A549 (cell line): ENCODE measurements around the gene ARL10. TPM values are rescaled to one million over a fixed set of nuclear protein-coding genes. Genes with fewer than 3 reads are reported as not detected.

Experiments
- ATAC-seq, 2 experiments: fragments of 200-7000 bp in 1 of 2; fragments of >200 bp in 1 of 2; cut with Nextera tagmentation in 1 of 2; cut with Tn5 transposase in 1 of 2; 3 replicates each; pipeline versions ENCODE4 v1.8.0 to v1.9.1; 2018 to 2020; ENCODE audit warnings: mild to moderate bottlenecking in 1 of 2, moderate library complexity in 1 of 2
- CTCF ChIA-PET: fragments of 300-600 bp; sonication (Branson Sonifier 250); formaldehyde crosslinking; extraction: SDS; loops from one replicate; lab custom pipeline; 2021; ENCODE audit warnings: antibody characterized with exemption, inconsistent platforms; lab: Yijun Ruan, JAX
- POLR2A ChIA-PET: fragments of 350-600 bp; formaldehyde crosslinking; extraction: SDS; loops from one replicate; lab custom pipeline; 2021; ENCODE audit warnings: antibody characterized with exemption, inconsistent platforms; lab: Yijun Ruan, JAX
- DNase-seq, 2 experiments: peaks; one replicate each; pipeline versions ENCODE4 v3.0.0 to v3.0.0-alpha.2; 2011 to 2016; ENCODE audit warnings: low read depth in 1 of 2, low spot score in 1 of 2
- FAIRE-seq: peaks from 2 replicates; lab custom pipeline; 2011; peaks lifted over from hg19 to GRCh38; lab: Jason Lieb, UNC
- H3K27ac ChIP-seq, 2 experiments: fragments of >200 bp; sonication (Bioruptor Twin); formaldehyde crosslinking; 3 replicates each; pipeline ENCODE4 v1.5.1; 2016 to 2017
- H3K4me1 ChIP-seq: fragments of >200 bp; sonication (Bioruptor Twin); formaldehyde crosslinking; 3 replicates; pipeline ENCODE4 v1.6.1; 2016
- H3K4me2 ChIP-seq: fragments of >200 bp; sonication (Bioruptor Twin); formaldehyde crosslinking; 3 replicates; pipeline ENCODE4 v1.6.1; 2016
- H3K4me3 ChIP-seq: fragments of >200 bp; sonication (Bioruptor Twin); formaldehyde crosslinking; 3 replicates; pipeline ENCODE4 v1.5.1; 2016
- H3K9me3 ChIP-seq: fragments of >200 bp; sonication (Bioruptor Twin); formaldehyde crosslinking; 3 replicates; pipeline ENCODE4 v1.6.1; 2016
- BCL3 ChIP-seq: fragments of >200 bp; sonication (Bioruptor Twin); formaldehyde crosslinking; IDR thresholded peaks from 3 replicates; pipeline ENCODE4 v1.6.1; 2016
- CBX8 ChIP-seq: fragments of 200-600 bp; sonication (generic); IDR thresholded peaks from 2 replicates; pipeline ENCODE4 v1.6.1; 2016
- CHD2 ChIP-seq: fragments of 150-350 bp; IDR thresholded peaks from 2 replicates; pipeline ENCODE4 v1.6.1; 2014; ENCODE audit warnings: low read length; ENCODE audit not compliant: partially characterized antibody
- CHD4 ChIP-seq: fragments of 200-600 bp; sonication (generic); IDR thresholded peaks from 2 replicates; pipeline ENCODE4 v1.6.1; 2016; ENCODE audit warnings: antibody characterized with exemption, mild to moderate bottlenecking, borderline replicate concordance
- E2F6 ChIP-seq: IDR thresholded peaks from 2 replicates; pipeline ENCODE4 v1.6.1; 2012; ENCODE audit warnings: low read depth, borderline replicate concordance
- ELK1 ChIP-seq: fragments of 150-350 bp; IDR thresholded peaks from 2 replicates; pipeline ENCODE4 v1.6.1; 2014; ENCODE audit warnings: low read depth, mild to moderate bottlenecking, low read length
- FOSL2 ChIP-seq, 2 experiments: fragments of 450-650 bp in 1 of 2; fragments of >200 bp in 1 of 2; sonication (Bioruptor Twin) in 1 of 2; formaldehyde crosslinking; IDR thresholded peaks; 2 replicates each; pipeline versions ENCODE4 v1.5.0 to v1.6.1; 2016 to 2020; ENCODE audit warnings: mild to moderate bottlenecking in 1 of 2, moderate library complexity in 1 of 2
- FOXS1 ChIP-seq: fragments of 250-450 bp; sonication (Bioruptor Pico); IDR thresholded peaks from 2 replicates; pipeline ENCODE4 v1.5.0; 2020; ENCODE audit warnings: mild to moderate bottlenecking, moderate library complexity
- JUN ChIP-seq, 2 experiments: fragments of >200 bp; sonication (Bioruptor Twin); formaldehyde crosslinking; IDR thresholded peaks; 2 replicates in 1 of 2; 3 replicates in 1 of 2; pipeline ENCODE4 v1.6.1; 2016 to 2017
- PBX3 ChIP-seq: IDR thresholded peaks from 2 replicates; pipeline ENCODE4 v1.6.1; 2012
- POLR2A ChIP-seq: IDR thresholded peaks from 2 replicates; pipeline ENCODE4 v1.6.1; 2012; ENCODE audit warnings: mild to moderate bottlenecking, low read length
- RAD21 ChIP-seq, 2 experiments: fragments of >200 bp in 1 of 2; sonication (Bioruptor Twin) in 1 of 2; formaldehyde crosslinking in 1 of 2; IDR thresholded peaks in 1 of 2; conservative IDR thresholded peaks in 1 of 2; 2 replicates in 1 of 2; 3 replicates in 1 of 2; pipeline ENCODE4 v1.6.1; 2012 to 2018; ENCODE audit warnings: inconsistent platforms in 1 of 2
- REST ChIP-seq: fragments of 200-600 bp; sonication (generic); IDR thresholded peaks from 2 replicates; pipeline ENCODE4 v1.6.1; 2016; ENCODE audit warnings: antibody characterized with exemption, mild to moderate bottlenecking, moderate library complexity
- ZFP36 ChIP-seq: fragments of 450-650 bp; IDR thresholded peaks from 2 replicates; pipeline ENCODE4 v1.6.1; 2014; ENCODE audit warnings: borderline replicate concordance; ENCODE audit not compliant: partially characterized antibody
- WGBS: methylation state at CpG from one replicate; pipeline ENCODE4 v1.1.6; 2017; ENCODE audit errors: missing lambda C conversion rate; 5-methylcytosine and 5-hydroxymethylcytosine counted together
- polyA plus RNA-seq, 4 experiments: library from polyadenylated mRNA; depleted of rRNA in 3 of 4; stranded (reverse); fragments of >200 nt; fragmentation: RNase III in 1 of 4; extraction: RNeasy Plus Mini Kit Qiagen cat#74134 plus additional on column Dnase treatment in 1 of 4; gene quantifications; 2 replicates in 3 of 4; 3 replicates in 1 of 4; pipeline ENCODE4 v1.2.3, GENCODE V29; 2011 to 2017

ARL10 gene
- polyA plus RNA-seq, 2 of the 4 experiments (the other 2 are of a cell fraction), result 0.15 to 0.21 TPM

- peak overlapping the region; percentile 89 to 94 for H3K27ac ChIP-seq
- WGBS, result 33% methylated on average over 36 of the region's 41 CpGs
- H3K4me3 ChIP-seq, result peak overlapping the region; percentile 73
- POLR2A ChIA-PET, result interaction anchor here (0.7 to 1.8 kb wide), 3 partner anchors 17 to 149 kb away, joined by 3 to 6 read pairs (median 5); partner anchors contain the start of gene FAF2
- FAIRE-seq, result no peak
- ATAC-seq, result peak; percentile 73 to 74
- no peak for DNase-seq
- H3K4me2 ChIP-seq, result peak overlapping the region; percentile 89
- peaks cover 16% of the 10 kb centered on the region for H3K4me1 ChIP-seq
- H3K9me3 ChIP-seq, result no peaks in the 10 kb centered on the region
- TF ChIP-seq BCL3, result peak; percentile 45; the same call in 1 of the 3 replicates
- peak; percentile 69 for TF ChIP-seq POLR2A
- TF ChIP-seq RAD21 (conservative IDR thresholded peaks at IDR 0.05 in 1 of 2, IDR thresholded peaks at IDR 0.05 in 1 of 2), result no peak
- no peak for TF ChIP-seq CBX8
- no peak; the same call in 1 of the 2 replicates for TF ChIP-seq REST
- no peak for TF ChIP-seq E2F6
- TF ChIP-seq ZFP36, result no peak
- peak in 1 of 2 experiments; percentile 16; a peak in 3 of 5 replicates for TF ChIP-seq JUN (IDR thresholded peaks at IDR 0.05)
- TF ChIP-seq ELK1, result no peak
- TF ChIP-seq, all 56 proteins: peak for 3
- CTCF ChIA-PET, result interaction anchor here (0.6 kb wide), 1 partner anchor 216 kb away, joined by 3 read pairs; no protein-coding TSS in a partner anchor
Measured at GRCh38 chr5:176389135-176390123, 24.1 kb downstream of the ARL10 start.

- ChIA-PET CTCF (interaction anchor here (1.0 to 2.5 kb wide), 5 partner anchors 8 to 187 kb away, joined by 3 to 9 read pairs (median 3); no protein-coding TSS in a partner anchor), POLR2A (interaction anchor here (1.7 kb wide), 1 partner anchor 152 kb away, joined by 4 read pairs; no protein-coding TSS in a partner anchor)
- no peak for FAIRE-seq
- Histone ChIP-seq H3K4me3 (no peak overlapping the region), H3K27ac (no peak overlapping the region), H3K4me2 (no peak overlapping the region), H3K4me1 (peaks cover 14% of the 10 kb centered on the region), H3K9me3 (no peaks in the 10 kb centered on the region)
- no peak for ATAC-seq
- TF ChIP-seq ELK1 (no peak), FOSL2 (IDR thresholded peaks at IDR 0.05) (no peak), FOSL2 (CRISPR knock-in tag; IDR thresholded peaks at IDR 0.05) (no peak), FOXS1 (CRISPR knock-in tag) (no peak), PBX3 (no peak), CHD2 (no peak), CBX8 (no peak), POLR2A (no peak), E2F6 (no peak), CHD4 (no peak)
- DNase-seq, result no peak
- 93% methylated on average over 4 of the region's 4 CpGs for WGBS
Measured at GRCh38 chr5:176391479-176391878, 26.2 kb downstream of the ARL10 start.
